ENCODE measurements around the gene SLC6A2.

SLC6A2 gene

GRCh38 chr16:55647343-55647742 is 8.4 kb upstream of the SLC6A2 start:
- no peak for DNase-seq (ENCODE audit: low read depth, low spot score)
- Histone ChIP-seq H3K4me3 (ENCODE audit: low read length) (no peak overlapping the region), H3K9me3 (ENCODE audit: control insufficient read depth, insufficient read depth, low read length) (no peaks in the 10 kb centered on the region), H3K27ac (ENCODE audit: low read length) (no peak overlapping the region), H3K27me3 (ENCODE audit: control insufficient read depth, insufficient read depth, low read length) (no peaks in the 10 kb centered on the region), H3K4me1 (ENCODE audit: control insufficient read depth, insufficient read depth, low read length) (no peaks in the 10 kb centered on the region), H3K36me3 (ENCODE audit: control insufficient read depth, insufficient read depth, low read length) (no peaks in the 10 kb centered on the region)
- 100% methylated on average over 3 of the region's 4 CpGs for WGBS (ENCODE audit: insufficient coverage, insufficient read length)

DNA sequence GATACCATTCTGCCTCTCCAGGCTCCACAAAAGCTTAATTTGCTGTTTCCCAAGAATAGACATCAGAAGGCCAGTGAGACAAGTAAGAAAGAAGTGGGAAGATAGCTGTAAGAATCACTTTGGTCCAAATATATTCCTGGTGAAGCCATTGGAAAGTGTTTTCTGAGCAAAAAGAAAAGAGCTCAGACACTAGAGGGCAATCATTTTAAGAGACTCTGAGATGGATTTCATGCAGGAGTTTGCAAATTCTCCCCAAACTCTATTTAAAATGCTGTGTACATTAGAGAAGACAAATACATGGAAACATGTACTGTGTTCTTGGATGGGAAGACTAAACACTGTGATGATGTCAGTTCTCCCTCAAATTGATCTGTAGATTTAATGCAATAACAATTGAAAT is 8.0 kb upstream of the SLC6A2 start:
- H3K27me3 ChIP-seq (ENCODE audit: control insufficient read depth, insufficient read depth, low read length) = no peaks in the 10 kb centered on the region
- no peaks in the 10 kb centered on the region for H3K4me1 ChIP-seq (ENCODE audit: control insufficient read depth, insufficient read depth, low read length)

GRCh38 chr16:55651841-55652824 is 3.7 kb upstream of the SLC6A2 start:
- H3K27me3 ChIP-seq (ENCODE audit: control insufficient read depth, insufficient read depth, low read length) = peaks cover 31% of the 10 kb centered on the region
- DNase-seq (ENCODE audit: low read depth, low spot score) = no peak
- no CpG with 5 or more reads among the region's 10 CpGs for WGBS (ENCODE audit: insufficient coverage, insufficient read length)

More for the DNA sequence above, 8.0 kb upstream of the SLC6A2 start:
- H3K27ac ChIP-seq (ENCODE audit: low read length) = no peak overlapping the region
- H3K36me3 ChIP-seq (ENCODE audit: control insufficient read depth, insufficient read depth, low read length) = no peaks in the 10 kb centered on the region
- no peaks in the 10 kb centered on the region for H3K9me3 ChIP-seq (ENCODE audit: control insufficient read depth, insufficient read depth, low read length)
- no peak for DNase-seq (ENCODE audit: low read depth, low spot score)
- no peak overlapping the region for H3K4me3 ChIP-seq (ENCODE audit: low read length)

DNA sequence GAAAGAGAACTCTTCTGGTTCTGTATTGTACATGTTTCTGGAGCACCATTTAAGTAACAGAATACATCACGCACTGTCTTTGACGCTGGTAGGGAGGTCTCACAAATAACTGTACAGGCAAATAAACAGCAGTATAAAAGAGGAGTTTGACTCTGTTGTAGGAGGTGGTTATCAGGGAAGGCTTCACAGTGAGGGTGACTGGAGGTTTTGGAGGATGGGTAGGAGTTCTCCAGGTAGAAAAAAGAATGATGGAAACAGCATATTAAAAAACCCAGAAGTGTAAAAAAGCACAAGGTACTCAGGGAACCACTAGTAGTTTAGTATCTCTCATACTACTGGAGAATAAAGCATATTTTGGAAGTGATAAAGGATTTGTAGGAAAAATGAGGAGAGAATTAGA is 2.7 kb upstream of the SLC6A2 start:
- no CpG with 5 or more reads among the region's 2 CpGs for WGBS (ENCODE audit: insufficient coverage, insufficient read length)
- H3K27ac ChIP-seq (ENCODE audit: low read length) = no peak overlapping the region
- H3K9me3 ChIP-seq (ENCODE audit: control insufficient read depth, insufficient read depth, low read length) = no peaks in the 10 kb centered on the region
- DNase-seq (ENCODE audit: low read depth, low spot score) = no peak
- no peak overlapping the region for H3K4me3 ChIP-seq (ENCODE audit: low read length)
- no peaks in the 10 kb centered on the region; the same call in 1 of the 2 replicates for H3K4me1 ChIP-seq (ENCODE audit: control insufficient read depth, insufficient read depth, low read length)
- H3K27me3 ChIP-seq (ENCODE audit: control insufficient read depth, insufficient read depth, low read length) = peaks cover 40% of the 10 kb centered on the region
- H3K36me3 ChIP-seq (ENCODE audit: control insufficient read depth, insufficient read depth, low read length) = no peaks in the 10 kb centered on the region

More at GRCh38 chr16:55651841-55652824, 3.7 kb upstream of the SLC6A2 start:
- Histone ChIP-seq H3K9me3 (ENCODE audit: control insufficient read depth, insufficient read depth, low read length) (no peaks in the 10 kb centered on the region), H3K27ac (ENCODE audit: low read length) (no peak overlapping the region), H3K4me1 (ENCODE audit: control insufficient read depth, insufficient read depth, low read length) (no peaks in the 10 kb centered on the region; the same call in 1 of the 2 replicates), H3K4me3 (ENCODE audit: low read length) (no peak overlapping the region), H3K36me3 (ENCODE audit: control insufficient read depth, insufficient read depth, low read length) (no peaks in the 10 kb centered on the region)

DNA sequence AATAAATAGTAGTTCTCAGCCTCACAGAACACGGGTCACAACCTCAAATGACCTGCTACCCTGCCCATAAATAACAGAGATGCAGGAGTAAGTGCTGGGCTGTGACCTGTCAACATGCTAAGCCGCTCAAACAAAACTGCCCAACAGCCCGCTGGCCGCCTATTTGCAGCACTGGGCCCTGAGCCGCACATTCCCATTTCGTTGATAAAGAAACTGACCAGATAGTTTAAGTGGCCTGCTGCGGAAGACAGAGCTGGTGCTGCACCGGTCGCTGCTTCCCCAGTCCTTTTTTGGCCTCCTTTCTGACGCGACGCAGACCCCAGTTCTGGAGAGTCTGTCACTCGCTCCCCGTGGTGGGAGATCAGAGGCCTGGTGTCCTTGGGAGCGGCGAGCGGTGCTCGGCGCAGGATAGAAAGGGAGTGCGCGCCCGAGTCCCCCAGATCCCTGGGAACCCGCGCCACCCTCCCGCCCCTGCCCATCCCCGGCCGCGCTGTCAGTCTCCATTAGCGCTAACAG is 349 bp upstream of the SLC6A2 start:
- Histone ChIP-seq H3K9me3 (ENCODE audit: control insufficient read depth, insufficient read depth, low read length) (no peaks in the 10 kb centered on the region), H3K27ac (ENCODE audit: low read length) (no peak overlapping the region), H3K27me3 (ENCODE audit: control insufficient read depth, insufficient read depth, low read length) (peaks cover 40% of the 10 kb centered on the region), H3K4me3 (ENCODE audit: low read length) (peak overlapping the region; percentile 39; the same call in 1 of the 2 replicates), H3K4me1 (ENCODE audit: control insufficient read depth, insufficient read depth, low read length) (no peaks in the 10 kb centered on the region; the same call in 1 of the 2 replicates), H3K36me3 (ENCODE audit: control insufficient read depth, insufficient read depth, low read length) (no peaks in the 10 kb centered on the region)
- no peak for DNase-seq (ENCODE audit: low read depth, low spot score)
- no CpG with 5 or more reads among the region's 29 CpGs for WGBS (ENCODE audit: insufficient coverage, insufficient read length)

- Histone ChIP-seq H3K27me3 (ENCODE audit: control insufficient read depth, insufficient read depth, low read length) (peaks cover 41% of the 10 kb centered on the region), H3K27ac (ENCODE audit: low read length) (no peak overlapping the region), H3K4me1 (ENCODE audit: control insufficient read depth, insufficient read depth, low read length) (no peaks in the 10 kb centered on the region; the same call in 1 of the 2 replicates), H3K4me3 (ENCODE audit: low read length) (peak overlapping the region; percentile 39; the same call in 1 of the 2 replicates), H3K36me3 (ENCODE audit: control insufficient read depth, insufficient read depth, low read length) (no peaks in the 10 kb centered on the region), H3K9me3 (ENCODE audit: control insufficient read depth, insufficient read depth, low read length) (no peaks in the 10 kb centered on the region)
- WGBS (ENCODE audit: insufficient coverage, insufficient read length) = no CpG with 5 or more reads among the region's 37 CpGs
- no peak for DNase-seq (ENCODE audit: low read depth, low spot score)
Measured at GRCh38 chr16:55656691-55657092, 904 bp downstream of the SLC6A2 start.

- H3K4me1 ChIP-seq (ENCODE audit: control insufficient read depth, insufficient read depth, low read length) = no peaks in the 10 kb centered on the region; the same call in 1 of the 2 replicates
- no peak overlapping the region for H3K4me3 ChIP-seq (ENCODE audit: low read length)
- H3K9me3 ChIP-seq (ENCODE audit: control insufficient read depth, insufficient read depth, low read length) = no peaks in the 10 kb centered on the region
- H3K36me3 ChIP-seq (ENCODE audit: control insufficient read depth, insufficient read depth, low read length) = no peaks in the 10 kb centered on the region
- WGBS (ENCODE audit: insufficient coverage, insufficient read length) = no CpG with 5 or more reads among the region's 3 CpGs
- no peak overlapping the region for H3K27ac ChIP-seq (ENCODE audit: low read length)
- no peak for DNase-seq (ENCODE audit: low read depth, low spot score)
- H3K27me3 ChIP-seq (ENCODE audit: control insufficient read depth, insufficient read depth, low read length) = peaks cover 41% of the 10 kb centered on the region
Measured at GRCh38 chr16:55657616-55658015, 1.8 kb downstream of the SLC6A2 start.

GRCh38 chr16:55658898-55659420 is 3.2 kb downstream of the SLC6A2 start:
- H3K9me3 ChIP-seq (ENCODE audit: control insufficient read depth, insufficient read depth, low read length) = no peaks in the 10 kb centered on the region
- WGBS (ENCODE audit: insufficient coverage, insufficient read length) = no CpG with 5 or more reads among the region's 7 CpGs
- no peak overlapping the region for H3K27ac ChIP-seq (ENCODE audit: low read length)
- no peak overlapping the region for H3K4me3 ChIP-seq (ENCODE audit: low read length)
- peaks cover 38% of the 10 kb centered on the region for H3K27me3 ChIP-seq (ENCODE audit: control insufficient read depth, insufficient read depth, low read length)
- DNase-seq (ENCODE audit: low read depth, low spot score) = no peak
- no peaks in the 10 kb centered on the region for H3K36me3 ChIP-seq (ENCODE audit: control insufficient read depth, insufficient read depth, low read length)
- no peaks in the 10 kb centered on the region; the same call in 1 of the 2 replicates for H3K4me1 ChIP-seq (ENCODE audit: control insufficient read depth, insufficient read depth, low read length)

GRCh38 chr16:55660026-55660425 is 4.2 kb downstream of the SLC6A2 start:
- DNase-seq (ENCODE audit: low read depth, low spot score) = no peak
- Histone ChIP-seq H3K36me3 (ENCODE audit: control insufficient read depth, insufficient read depth, low read length) (no peaks in the 10 kb centered on the region), H3K4me1 (ENCODE audit: control insufficient read depth, insufficient read depth, low read length) (no peaks in the 10 kb centered on the region; the same call in 1 of the 2 replicates), H3K27ac (ENCODE audit: low read length) (no peak overlapping the region), H3K9me3 (ENCODE audit: control insufficient read depth, insufficient read depth, low read length) (no peaks in the 10 kb centered on the region), H3K27me3 (ENCODE audit: control insufficient read depth, insufficient read depth, low read length) (peaks cover 28% of the 10 kb centered on the region), H3K4me3 (ENCODE audit: low read length) (no peak overlapping the region)
- no CpG with 5 or more reads among the region's 1 CpG for WGBS (ENCODE audit: insufficient coverage, insufficient read length)

DNA sequence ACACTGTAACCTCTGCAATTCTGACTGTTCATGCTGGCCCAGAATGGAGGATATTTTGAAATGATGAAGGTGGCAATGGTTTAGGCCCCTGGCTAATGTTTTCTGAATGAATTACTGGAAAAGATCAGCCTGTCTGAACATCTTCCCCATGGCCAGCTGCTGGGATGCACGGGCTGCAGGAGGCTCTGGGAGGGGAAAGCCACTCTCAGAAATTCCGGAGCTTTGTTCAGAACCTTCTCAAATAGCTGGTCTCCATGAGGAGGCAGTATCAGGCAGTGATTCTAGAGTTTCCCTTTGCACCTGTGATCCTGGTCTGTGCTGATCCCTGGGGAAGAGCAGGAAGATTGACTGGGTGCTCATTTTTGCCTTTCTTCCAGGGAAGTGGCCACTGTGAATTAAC is 5.0 kb downstream of the SLC6A2 start:
- no peaks in the 10 kb centered on the region; the same call in 1 of the 2 replicates for H3K4me1 ChIP-seq (ENCODE audit: control insufficient read depth, insufficient read depth, low read length)

More for the DNA sequence above, 5.0 kb downstream of the SLC6A2 start:
- no peaks in the 10 kb centered on the region for H3K9me3 ChIP-seq (ENCODE audit: control insufficient read depth, insufficient read depth, low read length)
- no peak for DNase-seq (ENCODE audit: low read depth, low spot score)
- peaks cover 22% of the 10 kb centered on the region for H3K27me3 ChIP-seq (ENCODE audit: control insufficient read depth, insufficient read depth, low read length)
- no CpG with 5 or more reads among the region's 2 CpGs for WGBS (ENCODE audit: insufficient coverage, insufficient read length)
- H3K27ac ChIP-seq (ENCODE audit: low read length) = no peak overlapping the region
- no peak overlapping the region for H3K4me3 ChIP-seq (ENCODE audit: low read length)
- H3K36me3 ChIP-seq (ENCODE audit: control insufficient read depth, insufficient read depth, low read length) = no peaks in the 10 kb centered on the region
